Astrocyte of the cerebellum (primary cell): ENCODE data around the gene EFCAB12.
"Not testable (repeated sequence)": the region's sequence is repeated elsewhere in the genome, so short reads cannot be mapped to it uniquely, and the experiment has no call there.

Experiments used
- DNase-seq: peaks from one replicate; pipeline ENCODE4 v3.0.0-alpha.2; 2011; ENCODE audit warnings: low read depth
- H3K4me3 ChIP-seq: 2 replicates; pipeline ENCODE4 v1.5.1; 2011; ENCODE audit warnings: mild to moderate bottlenecking, low read depth, low read length, moderate library complexity
- CTCF ChIP-seq: IDR thresholded peaks from 2 replicates; pipeline ENCODE4 v1.5.1; 2012; ENCODE audit warnings: low read length, low read depth, moderate library complexity, mild to moderate bottlenecking; ENCODE audit errors: missing control alignments
- in situ Hi-C: cut with HindIII; loops from 2 replicates; pipeline ENCODE4 v1.10.0; 2017; ENCODE audit warnings: low sequenced_read_pairs

EFCAB12 gene

GRCh38 chr3:129384594-129385323 lies 43.7 kb downstream of the EFCAB12 start:
- DNase-seq: no peak
- in situ Hi-C loops: no loop called here
- TF ChIP-seq CTCF: no peak
- no peak overlapping the region for H3K4me3 ChIP-seq

- DNase-seq, H3K4me3 ChIP-seq, in situ Hi-C loops: not testable (repeated sequence)
Observed at GRCh38 chr3:129384103-129384502, 44.3 kb downstream of the EFCAB12 start.

DNA sequence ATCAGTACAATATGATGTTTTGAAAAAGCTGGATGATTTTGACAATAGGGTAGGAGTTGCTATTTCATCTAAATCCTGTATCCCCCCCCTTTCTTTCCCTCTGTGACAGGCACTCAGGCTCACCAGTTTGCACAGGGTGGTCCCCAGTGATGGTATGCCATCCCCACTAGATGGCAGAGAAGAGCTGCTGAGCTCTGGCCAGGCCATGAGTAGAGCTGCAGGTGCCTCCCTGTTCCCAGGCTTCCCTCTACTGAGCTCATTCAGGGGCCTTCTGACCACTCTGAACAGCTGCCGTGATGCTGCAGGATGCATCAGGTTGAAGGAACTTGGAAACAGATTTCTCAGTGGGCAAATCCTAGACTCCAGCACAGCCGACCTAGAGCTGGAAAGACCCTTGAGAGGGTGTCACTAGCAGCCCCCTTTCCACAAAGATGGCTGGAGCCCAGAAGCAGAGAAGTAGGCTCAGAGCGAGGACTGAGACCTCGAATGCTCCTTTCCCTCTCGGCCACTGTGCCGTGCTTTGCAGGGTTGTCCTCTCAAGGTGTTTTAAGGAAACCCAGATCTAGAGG lies 45.1 kb downstream of the EFCAB12 start:
- DNase-seq: peak; percentile 46
- peak; percentile 91 for TF ChIP-seq CTCF
- in situ Hi-C loops: no loop called here
- no peak overlapping the region for H3K4me3 ChIP-seq

GRCh38 chr3:129382366-129382765 lies 46.1 kb downstream of the EFCAB12 start:
- no peak for TF ChIP-seq CTCF
- DNase-seq: no peak
- in situ Hi-C loops: no loop called here
- no peak overlapping the region for H3K4me3 ChIP-seq

- no peak overlapping the region for H3K4me3 ChIP-seq
- no peak for TF ChIP-seq CTCF
- in situ Hi-C loops: no loop called here
- DNase-seq: no peak
Observed at GRCh38 chr3:129379582-129380358, 48.7 kb downstream of the EFCAB12 start.

DNA sequence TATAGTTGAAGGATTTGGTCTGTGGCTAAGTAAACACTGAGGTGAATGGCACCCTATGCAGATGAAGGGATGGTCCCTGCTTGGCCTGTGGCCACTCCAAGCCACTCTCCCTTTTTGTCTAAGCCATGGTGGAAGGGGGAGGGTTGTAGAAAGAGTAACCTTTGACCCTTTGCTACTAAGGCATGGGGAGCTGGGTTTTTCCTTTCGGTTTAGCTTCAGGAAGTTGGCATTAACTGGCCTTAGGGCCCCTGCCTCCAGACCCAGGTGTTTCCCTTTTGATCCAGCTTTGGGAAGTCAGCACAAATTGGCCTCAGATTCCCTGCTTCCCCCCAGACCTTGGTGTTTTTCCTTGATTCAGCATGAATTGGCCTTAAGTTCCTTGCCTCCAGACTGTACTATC lies 49.5 kb downstream of the EFCAB12 start:
- in situ Hi-C loops: no loop called here
- TF ChIP-seq CTCF: no peak
- no peak overlapping the region for H3K4me3 ChIP-seq
- DNase-seq: no peak

DNA sequence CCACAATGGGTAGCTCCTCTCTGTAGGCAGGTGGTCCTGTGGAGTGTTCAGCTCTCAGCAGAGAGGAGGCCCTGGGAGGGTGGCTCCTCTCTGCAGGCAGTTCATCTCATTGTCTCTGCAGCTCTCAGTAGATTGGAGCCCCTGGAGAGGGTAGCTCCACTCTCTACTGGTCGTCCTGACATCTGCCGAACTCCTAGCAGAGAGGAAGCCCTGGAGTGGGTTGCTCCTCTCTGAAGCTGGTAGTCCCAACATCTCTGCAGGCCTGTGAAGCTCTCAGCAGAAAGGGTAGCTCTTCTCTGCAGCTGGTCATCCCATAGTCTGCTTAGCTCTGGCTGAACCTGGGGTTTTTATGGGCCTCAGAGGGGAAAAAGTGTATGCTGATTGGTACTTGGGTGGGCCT lies 50.8 kb downstream of the EFCAB12 start:
- no peak overlapping the region for H3K4me3 ChIP-seq
- no peak for TF ChIP-seq CTCF
- no peak for DNase-seq
- in situ Hi-C loops: no loop called here
